ENCODE results near the gene INHBA. TPM values are rescaled to one million over a fixed set of nuclear protein-coding genes. Genes with fewer than 3 reads are reported as not detected.

INHBA gene
- total RNA-seq, 1 donor from 2014 or later: 0.34 TPM

- no peak for TF ChIP-seq CTCF (IDR thresholded peaks at IDR 0.05; ENCODE audit: unreplicated experiment)
- H3K4me1 Mint-ChIP-seq (ENCODE audit: low read depth): no peaks in the 10 kb centered on the region
- peaks cover 23% of the 10 kb centered on the region for H3K9me3 Mint-ChIP-seq (ENCODE audit: low read depth)
- no peaks in the 10 kb centered on the region for H3K27me3 Mint-ChIP-seq
- H3K36me3 Mint-ChIP-seq (ENCODE audit: insufficient read depth): no peaks in the 10 kb centered on the region
- no peak overlapping the region for H3K4me3 Mint-ChIP-seq (ENCODE audit: low read depth)
- no peak overlapping the region for H3K27ac Mint-ChIP-seq
- DNase-seq (ENCODE audit: low spot score, unreplicated experiment): no peak
These were observed 41.3 kb upstream of the INHBA start for GRCh38 chr7:41744161-41744560.

- H3K9me3 Mint-ChIP-seq (ENCODE audit: low read depth): peaks cover 16% of the 10 kb centered on the region
- DNase-seq (ENCODE audit: low spot score, unreplicated experiment): no peak
- H3K4me1 Mint-ChIP-seq (ENCODE audit: low read depth): no peaks in the 10 kb centered on the region
- H3K27ac Mint-ChIP-seq: no peak overlapping the region
- no peaks in the 10 kb centered on the region for H3K27me3 Mint-ChIP-seq
- no peak for TF ChIP-seq CTCF (IDR thresholded peaks at IDR 0.05; ENCODE audit: unreplicated experiment)
- H3K4me3 Mint-ChIP-seq (ENCODE audit: low read depth): no peak overlapping the region
- H3K36me3 Mint-ChIP-seq (ENCODE audit: insufficient read depth): no peaks in the 10 kb centered on the region
These were observed 39.6 kb upstream of the INHBA start for GRCh38 chr7:41742401-41743020.

GRCh38 chr7:41738806-41739205 lies 35.9 kb upstream of the INHBA start:
- no peak for TF ChIP-seq CTCF (IDR thresholded peaks at IDR 0.05; ENCODE audit: unreplicated experiment)
- no peak overlapping the region for H3K4me3 Mint-ChIP-seq (ENCODE audit: low read depth)
- no peaks in the 10 kb centered on the region for H3K36me3 Mint-ChIP-seq (ENCODE audit: insufficient read depth)
- peaks cover 14% of the 10 kb centered on the region for H3K9me3 Mint-ChIP-seq (ENCODE audit: low read depth)
- no peaks in the 10 kb centered on the region for H3K4me1 Mint-ChIP-seq (ENCODE audit: low read depth)
- peaks cover 2% of the 10 kb centered on the region for H3K27me3 Mint-ChIP-seq
- no peak for DNase-seq (ENCODE audit: low spot score, unreplicated experiment)
- H3K27ac Mint-ChIP-seq: no peak overlapping the region

GRCh38 chr7:41738336-41738735 lies 35.4 kb upstream of the INHBA start:
- no peak overlapping the region for H3K27ac Mint-ChIP-seq
- no peak for TF ChIP-seq CTCF (IDR thresholded peaks at IDR 0.05; ENCODE audit: unreplicated experiment)
- H3K36me3 Mint-ChIP-seq (ENCODE audit: insufficient read depth): no peaks in the 10 kb centered on the region
- peaks cover 6% of the 10 kb centered on the region for H3K27me3 Mint-ChIP-seq
- H3K4me1 Mint-ChIP-seq (ENCODE audit: low read depth): no peaks in the 10 kb centered on the region
- no peak overlapping the region for H3K4me3 Mint-ChIP-seq (ENCODE audit: low read depth)
- no peak for DNase-seq (ENCODE audit: low spot score, unreplicated experiment)
- peaks cover 10% of the 10 kb centered on the region for H3K9me3 Mint-ChIP-seq (ENCODE audit: low read depth)

- H3K27me3 Mint-ChIP-seq: peaks cover 11% of the 10 kb centered on the region
- no peak for DNase-seq (ENCODE audit: low spot score, unreplicated experiment)
- H3K9me3 Mint-ChIP-seq (ENCODE audit: low read depth): no peaks in the 10 kb centered on the region
- H3K4me1 Mint-ChIP-seq (ENCODE audit: low read depth): no peaks in the 10 kb centered on the region
- H3K27ac Mint-ChIP-seq: no peak overlapping the region
- H3K4me3 Mint-ChIP-seq (ENCODE audit: low read depth): no peak overlapping the region
- TF ChIP-seq CTCF (IDR thresholded peaks at IDR 0.05; ENCODE audit: unreplicated experiment): no peak
- H3K36me3 Mint-ChIP-seq (ENCODE audit: insufficient read depth): no peaks in the 10 kb centered on the region
These were observed 32.3 kb upstream of the INHBA start for GRCh38 chr7:41735206-41735605.

All from progenitor cell of endocrine pancreas (in vitro differentiated cells).